Aorta (tissue), 5 donors: ENCODE results near the gene DNM1. TPM values are rescaled to one million over a fixed set of nuclear protein-coding genes. Genes with fewer than 3 reads are reported as not detected.
"Not testable (repeated sequence)": the region's sequence is repeated elsewhere in the genome, so short reads cannot be mapped to it uniquely, and the experiment has no call there.

Experiments
- ATAC-seq: fragments of 200-7000 bp; cut with Tn5 transposase; one replicate; pipeline ENCODE4 v1.9.1; 2022; ENCODE audit warnings: moderate library complexity; ENCODE audit not compliant: low FRiP score
- DNase-seq, 2 donors: peaks; one replicate each; pipeline ENCODE4 v3.0.0-alpha.2; 2020
- H3K27ac ChIP-seq, 2 donors: one replicate each; pipeline ENCODE4 v1.5.1; 2013; ENCODE audit warnings: low read length in 2 of 2, mild to moderate bottlenecking in 2 of 2, moderate library complexity in 2 of 2, control low read depth in 1 of 2, inconsistent platforms in 1 of 2, low read depth in 1 of 2
- H3K27me3 ChIP-seq, 2 donors: one replicate each; pipeline ENCODE4 v1.6.1; 2013; ENCODE audit warnings: control low read depth in 1 of 2, low read length in 1 of 2, mild to moderate bottlenecking in 1 of 2, moderate library complexity in 1 of 2; ENCODE audit not compliant: insufficient read depth in 2 of 2, control insufficient read depth in 1 of 2
- H3K36me3 ChIP-seq, 2 donors: one replicate each; pipeline ENCODE4 v1.6.1; 2013; ENCODE audit warnings: control low read depth in 1 of 2, low read length in 1 of 2, mild to moderate bottlenecking in 1 of 2; ENCODE audit not compliant: insufficient read depth in 2 of 2, control insufficient read depth in 1 of 2
- H3K4me1 ChIP-seq, 2 donors: one replicate each; pipeline ENCODE4 v1.6.1; 2013; ENCODE audit warnings: low read length in 2 of 2, control low read depth in 1 of 2, mild to moderate bottlenecking in 1 of 2, moderate library complexity in 1 of 2; ENCODE audit not compliant: insufficient read depth in 2 of 2, control insufficient read depth in 1 of 2
- H3K4me3 ChIP-seq, 2 donors: one replicate each; pipeline ENCODE4 v1.5.1; 2013; ENCODE audit warnings: low read length in 2 of 2, control low read depth in 1 of 2, mild to moderate bottlenecking in 1 of 2
- H3K9me3 ChIP-seq: one replicate; pipeline ENCODE4 v1.6.1; 2013; ENCODE audit warnings: mild to moderate bottlenecking, low read length; ENCODE audit not compliant: control insufficient read depth
- WGBS, 2 donors: extraction: QIAGEN DNeasy Blood & Tissue Kit; methylation state at CpG; one replicate each; pipeline ENCODE4 v1.1.7; 2013; 5-methylcytosine and 5-hydroxymethylcytosine counted together
- intact Hi-C, 2 donors: fragments of 100-400 bp; cut with DNase I; formaldehyde crosslinking; loops; one replicate each; pipeline versions ENCODE4 v1.14.2 to v1.15.0; 2022
- polyA plus RNA-seq, 2 donors: library from polyadenylated mRNA; stranded (reverse); fragments of 200-250 nt; gene quantifications; one replicate each; pipeline ENCODE4 v1.2.3, GENCODE V29; 2013
- total RNA-seq, 2 donors: library from RNA; stranded (reverse); fragmentation: NEBNext Ultra II Directional; extraction: Animal tissue kit (Norgen Biotek cat#: 25700); gene quantifications; one replicate each; pipeline ENCODE4 v1.2.1, GENCODE V29; 2021
- donor health status: healthy with polysubstance abuse.
- donor health status: Bipolar disorder and iron deficiency.
- donor health status: DM: no; HTN: no; CAD: no.
- donor health status: DM: no; HTN: no; CAD: no.
- donor health status: DM: yes; HTN: yes; CAD: no.

Gene DNM1
- total and polyA plus RNA-seq, 4 donors, result 0.43 to 114 (median 5.7) TPM

DNA sequence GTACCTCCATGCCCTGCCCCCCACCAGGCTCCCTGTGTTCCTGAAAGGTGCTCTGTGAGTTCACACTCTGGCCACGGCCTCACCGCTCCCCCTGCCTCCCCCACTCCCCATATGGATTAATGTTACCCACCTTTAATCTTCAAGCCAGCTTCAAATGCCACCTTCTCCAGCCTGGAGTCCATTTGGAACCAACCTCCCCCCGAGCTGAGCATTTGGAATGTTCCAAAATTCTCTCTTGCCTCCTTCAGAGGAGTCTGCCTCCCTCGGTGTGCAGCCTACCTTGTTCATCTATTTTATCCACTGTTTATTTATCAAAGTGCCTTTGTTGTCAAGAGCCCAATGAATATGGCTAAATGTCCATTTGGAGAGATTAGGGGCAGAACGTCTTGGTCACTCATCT is 68.3 kb downstream of the DNM1 start:
- DNase-seq (no peak), ATAC-seq (no peak)
- Histone ChIP-seq H3K4me3 (no peak overlapping the region), H3K36me3 (peaks cover 2 to 3% of the 10 kb centered on the region in 2 donors), H3K4me1 (no peaks in the 10 kb centered on the region), H3K9me3 (no peaks in the 10 kb centered on the region), H3K27ac (no peak overlapping the region), H3K27me3 (no peaks in the 10 kb centered on the region)
- intact Hi-C loops, result no loop called here
- WGBS, 2 donors, result 57 to 62% methylated on average over 5 of the region's 5 CpGs

DNA sequence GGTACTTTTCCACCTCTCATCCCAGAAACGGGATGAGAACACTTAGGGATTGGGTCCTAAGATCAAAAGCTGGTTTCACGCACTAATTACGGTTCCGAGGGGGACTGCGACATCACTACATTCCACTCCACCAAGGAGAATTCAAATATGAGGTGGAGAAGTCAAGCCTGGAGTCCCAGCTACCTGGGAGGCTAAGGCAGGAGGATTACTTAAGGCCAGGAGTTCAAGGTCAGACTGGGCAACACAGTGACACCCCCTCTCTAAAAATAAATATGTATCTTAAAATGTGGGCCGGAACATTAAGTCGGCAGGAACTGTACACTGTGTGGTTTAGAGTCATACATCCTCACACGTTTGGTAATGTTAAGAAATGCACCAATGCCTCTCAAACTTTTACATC is 71.1 kb downstream of the DNM1 start:
- no peak overlapping the region for H3K27ac ChIP-seq
- no peaks in the 10 kb centered on the region for H3K4me1 ChIP-seq
- H3K27me3 ChIP-seq, result no peaks in the 10 kb centered on the region
- H3K36me3 ChIP-seq, result peaks cover 2 to 3% of the 10 kb centered on the region in 2 donors
- H3K9me3 ChIP-seq, result no peaks in the 10 kb centered on the region
- 42 to 46% methylated on average over 8 of the region's 8 CpGs for WGBS, 2 donors
- DNase-seq, result no peak
- H3K4me3 ChIP-seq, result no peak overlapping the region
- intact Hi-C loops, result no loop called here
- no peak for ATAC-seq

DNA sequence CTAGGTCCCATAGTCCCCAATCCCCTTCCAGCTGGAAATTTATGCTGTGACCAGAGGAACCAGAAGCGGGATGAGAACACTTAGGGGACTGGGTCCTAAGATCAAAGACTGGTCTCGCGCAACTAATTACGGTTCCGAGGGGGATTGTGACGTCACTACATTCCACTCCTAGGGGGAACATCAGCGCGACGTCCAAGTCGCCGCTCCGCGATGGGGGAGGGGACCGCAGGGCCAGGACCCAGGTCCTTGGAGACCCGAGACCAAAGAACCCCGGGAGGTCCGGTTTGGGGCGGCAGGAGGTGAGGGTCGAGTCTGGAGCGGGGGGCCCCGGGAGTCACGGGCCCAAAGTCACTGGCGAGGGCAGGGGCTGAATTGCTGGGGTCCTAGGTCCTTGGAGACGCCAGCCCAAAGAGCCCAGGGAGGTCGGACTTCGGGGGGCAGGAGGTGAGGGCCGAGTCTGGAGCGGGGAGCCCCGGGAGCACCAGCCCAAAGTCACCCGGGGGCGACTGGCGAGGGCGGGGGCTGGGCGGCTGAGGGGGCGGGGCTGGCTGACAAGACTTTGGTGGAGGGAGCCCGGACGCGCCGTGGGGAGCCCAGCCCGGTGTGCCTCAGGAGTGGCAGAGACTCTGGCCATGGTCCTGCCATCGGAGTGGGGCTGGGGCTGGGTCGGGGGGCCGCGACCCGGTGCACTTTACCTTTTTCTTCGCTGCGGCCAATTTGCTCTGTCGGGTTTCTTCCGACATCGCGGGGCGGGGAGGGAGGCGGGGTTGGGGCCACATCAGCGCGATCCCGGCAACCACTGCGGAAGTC is 72.2 kb downstream of the DNM1 start, which contains the start of gene GOLGA2:
TSS of gene GOLGA2 (minus strand) at position 810 of the 810 bp plus-strand sequence. CDS start at position 779, 31 bp downstream.
- DNase-seq, result peak; percentile 67 to 86

GRCh38 chr9:128276008-128276573 is 72.9 kb downstream of the DNM1 start, which contains the start of gene SWI5:
SWI5 (plus strand) TSS chr9:128276276.
- H3K27ac ChIP-seq, result peak within 1 kb of the TSS in 1 of 2 donors; percentile 49

More for the DNA sequence above, 72.2 kb downstream of the DNM1 start, which contains the start of gene GOLGA2:
- peak; percentile 83 for ATAC-seq
- intact Hi-C loops, result no loop called here
- Histone ChIP-seq H3K9me3 (no peaks in the 10 kb centered on the region), H3K4me1 (no peaks in the 10 kb centered on the region), H3K36me3 (peaks cover 2 to 3% of the 10 kb centered on the region in 2 donors), H3K4me3 (peak within 1 kb of the TSS; percentile 77 to 83), H3K27ac (peak within 1 kb of the TSS in 1 of 2 donors; percentile 49), H3K27me3 (no peaks in the 10 kb centered on the region)
- 1% methylated on average over 49 to 57 of the region's 57 CpGs for WGBS, 2 donors

GRCh38 chr9:128276574-128277270 is 73.5 kb downstream of the DNM1 start:
- ATAC-seq (peak; percentile 52), DNase-seq (peak in 1 of 2 donors; percentile 79)
- intact Hi-C loops, result no loop called here
- 3% methylated on average over 23 of the region's 23 CpGs for WGBS, 2 donors
- no peaks in the 10 kb centered on the region for H3K27me3 ChIP-seq
- H3K4me3 ChIP-seq, result peak overlapping the region; percentile 38 to 61
- no peaks in the 10 kb centered on the region for H3K9me3 ChIP-seq
- no peaks in the 10 kb centered on the region for H3K4me1 ChIP-seq
- H3K27ac ChIP-seq, result peak overlapping the region in 1 of 2 donors; percentile 42
- peaks cover 0 to 3% of the 10 kb centered on the region in 2 donors for H3K36me3 ChIP-seq

More at GRCh38 chr9:128276008-128276573, 72.9 kb downstream of the DNM1 start, which contains the start of gene SWI5:
- H3K36me3 ChIP-seq, result peaks cover 2 to 3% of the 10 kb centered on the region in 2 donors
- H3K27me3 ChIP-seq, result no peaks in the 10 kb centered on the region
- ATAC-seq (peak; percentile 98), DNase-seq (peak; percentile 100)
- 0 to 1% methylated on average over 35 to 38 of the region's 38 CpGs for WGBS, 2 donors
- no peaks in the 10 kb centered on the region for H3K4me1 ChIP-seq
- H3K4me3 ChIP-seq, result peak within 1 kb of the TSS; percentile 77 to 83
- intact Hi-C loops, result no loop called here
- no peaks in the 10 kb centered on the region for H3K9me3 ChIP-seq

GRCh38 chr9:128279088-128280073 is 76.2 kb downstream of the DNM1 start:
- intact Hi-C loops, DNase-seq, H3K27me3 ChIP-seq, H3K27ac ChIP-seq, H3K4me1 ChIP-seq, H3K4me3 ChIP-seq, H3K36me3 ChIP-seq, H3K9me3 ChIP-seq, ATAC-seq: not testable (repeated sequence)
- 75 to 78% methylated on average over 22 of the region's 22 CpGs for WGBS, 2 donors

DNA sequence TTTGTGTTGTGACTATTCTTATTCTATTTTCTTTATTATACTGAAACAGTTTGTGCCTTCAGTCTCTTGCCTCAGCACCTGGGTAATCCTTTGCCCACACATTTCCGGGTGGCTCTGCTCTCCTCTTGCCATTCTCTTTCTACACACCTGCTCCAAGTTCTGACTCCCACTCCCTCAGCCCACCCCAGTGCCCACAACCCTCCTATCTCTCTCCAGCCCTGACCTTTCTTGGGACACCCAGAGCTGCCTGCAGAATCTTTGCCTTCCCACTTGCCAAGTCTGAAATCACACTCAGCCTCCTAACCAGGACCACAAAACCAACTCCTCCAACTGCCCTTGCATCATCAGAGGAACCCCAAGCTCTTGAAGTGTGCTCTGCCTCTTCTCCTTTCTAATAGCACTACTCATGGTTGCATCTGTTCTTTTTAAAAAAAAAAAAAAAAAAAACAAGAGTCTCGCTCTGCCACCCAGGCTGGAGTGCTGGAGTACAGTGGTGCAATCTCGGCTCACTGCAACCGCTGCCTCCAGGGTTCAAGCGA is 77.0 kb downstream of the DNM1 start:
- ATAC-seq, result no peak
- no peaks in the 10 kb centered on the region for H3K36me3 ChIP-seq
- H3K4me1 ChIP-seq, result no peaks in the 10 kb centered on the region
- no peak overlapping the region for H3K27ac ChIP-seq
- no peaks in the 10 kb centered on the region for H3K9me3 ChIP-seq
- H3K4me3 ChIP-seq, result no peak overlapping the region
- DNase-seq, result no peak
- H3K27me3 ChIP-seq, result no peaks in the 10 kb centered on the region
- intact Hi-C loops, result no loop called here
- WGBS, 2 donors, result 95 to 97% methylated on average over 5 of the region's 5 CpGs
